B cell (primary cell): ENCODE data around the gene ANOS1.

Experiments used
- EZH2 ChIP-seq: IDR thresholded peaks from 2 replicates; pipeline ENCODE4 v1.6.1; 2012; ENCODE audit warnings: borderline replicate concordance, low read depth, mild to moderate bottlenecking, moderate library complexity, low read length; ENCODE audit not compliant: insufficient read depth, poor library complexity, severe bottlenecking
- TF ChIP-seq, protein P1 (sequence below): fragments of 200-600 bp; IDR thresholded peaks from one replicate; pipeline ENCODE4 v1.8.0; 2022; ENCODE audit warnings: antibody characterized with exemption, mild to moderate bottlenecking

DNA sequence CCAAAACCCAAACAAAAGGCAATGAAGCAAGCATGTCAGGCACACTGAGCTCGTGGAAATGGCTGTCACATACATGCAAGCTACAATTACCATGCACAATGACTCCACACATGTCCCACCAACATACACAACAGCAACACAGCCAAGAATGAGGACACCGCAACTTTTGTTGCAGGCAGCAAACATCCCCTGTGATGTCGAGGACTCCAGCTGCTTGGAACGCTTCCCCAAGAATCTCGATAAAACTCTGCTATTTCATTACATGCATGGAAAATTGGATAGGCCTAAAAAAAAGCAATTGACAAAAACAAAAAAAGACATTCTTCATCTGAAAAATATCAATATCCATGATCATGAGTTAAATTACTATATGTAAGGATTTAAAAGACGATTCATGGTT is 11.8 kb downstream of the ANOS1 start:
- TF ChIP-seq EZH2, result no peak
- TF ChIP-seq, protein P1, sequence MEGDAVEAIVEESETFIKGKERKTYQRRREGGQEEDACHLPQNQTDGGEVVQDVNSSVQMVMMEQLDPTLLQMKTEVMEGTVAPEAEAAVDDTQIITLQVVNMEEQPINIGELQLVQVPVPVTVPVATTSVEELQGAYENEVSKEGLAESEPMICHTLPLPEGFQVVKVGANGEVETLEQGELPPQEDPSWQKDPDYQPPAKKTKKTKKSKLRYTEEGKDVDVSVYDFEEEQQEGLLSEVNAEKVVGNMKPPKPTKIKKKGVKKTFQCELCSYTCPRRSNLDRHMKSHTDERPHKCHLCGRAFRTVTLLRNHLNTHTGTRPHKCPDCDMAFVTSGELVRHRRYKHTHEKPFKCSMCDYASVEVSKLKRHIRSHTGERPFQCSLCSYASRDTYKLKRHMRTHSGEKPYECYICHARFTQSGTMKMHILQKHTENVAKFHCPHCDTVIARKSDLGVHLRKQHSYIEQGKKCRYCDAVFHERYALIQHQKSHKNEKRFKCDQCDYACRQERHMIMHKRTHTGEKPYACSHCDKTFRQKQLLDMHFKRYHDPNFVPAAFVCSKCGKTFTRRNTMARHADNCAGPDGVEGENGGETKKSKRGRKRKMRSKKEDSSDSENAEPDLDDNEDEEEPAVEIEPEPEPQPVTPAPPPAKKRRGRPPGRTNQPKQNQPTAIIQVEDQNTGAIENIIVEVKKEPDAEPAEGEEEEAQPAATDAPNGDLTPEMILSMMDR, result no peak
